Measurements from ENCODE around the gene KCNAB1. TPM values are rescaled to one million over a fixed set of nuclear protein-coding genes. Genes with fewer than 3 reads are reported as not detected.
"Not testable (repeated sequence)": the region's sequence is repeated elsewhere in the genome, so short reads cannot be mapped to it uniquely, and the experiment has no call there.

KCNAB1 gene
- polyA plus RNA-seq, 2 donors: 0.61 to 1.3 TPM

DNA sequence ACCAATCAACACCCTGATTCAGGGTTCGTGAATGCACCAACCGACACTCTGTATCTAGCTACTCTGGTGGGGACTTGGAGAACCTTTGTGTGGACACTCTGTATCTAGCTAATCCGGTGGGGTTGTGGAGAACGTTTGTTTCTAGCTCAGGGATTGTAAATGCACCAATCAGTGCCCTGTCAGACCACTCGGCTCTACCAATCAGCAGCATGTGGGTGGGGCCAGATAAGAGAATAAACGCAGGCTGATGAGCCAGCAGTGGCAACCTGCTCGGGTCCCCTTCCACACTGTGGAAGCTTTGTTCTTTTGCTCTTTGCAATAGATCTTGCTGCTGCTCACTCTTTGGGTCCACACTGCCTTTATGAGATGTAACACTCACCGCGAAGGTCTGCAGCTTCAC, 20.4 kb upstream of the KCNAB1 start:
- not testable (repeated sequence) for H3K27ac ChIP-seq (ENCODE audit: low read depth in 2 of 2, low read length in 1 of 2); H3K27me3 ChIP-seq (ENCODE audit: control insufficient read depth in 1 of 2, insufficient read depth in 2 of 2, low read length in 2 of 2); H3K4me3 ChIP-seq (ENCODE audit: low read depth in 1 of 2, low read length in 2 of 2); H3K4me1 ChIP-seq (ENCODE audit: control insufficient read depth in 2 of 2, insufficient read depth in 2 of 2, low read length in 1 of 2); H3K9me3 ChIP-seq (ENCODE audit: control insufficient read depth in 2 of 2, insufficient read depth in 1 of 2, low read depth in 1 of 2, low read length in 1 of 2); H3K36me3 ChIP-seq (ENCODE audit: control insufficient read depth in 2 of 2, insufficient read depth in 2 of 2, low read length in 1 of 2)
- WGBS, 2 donors: 88 to 90% methylated on average over 9 of the region's 9 CpGs

DNA sequence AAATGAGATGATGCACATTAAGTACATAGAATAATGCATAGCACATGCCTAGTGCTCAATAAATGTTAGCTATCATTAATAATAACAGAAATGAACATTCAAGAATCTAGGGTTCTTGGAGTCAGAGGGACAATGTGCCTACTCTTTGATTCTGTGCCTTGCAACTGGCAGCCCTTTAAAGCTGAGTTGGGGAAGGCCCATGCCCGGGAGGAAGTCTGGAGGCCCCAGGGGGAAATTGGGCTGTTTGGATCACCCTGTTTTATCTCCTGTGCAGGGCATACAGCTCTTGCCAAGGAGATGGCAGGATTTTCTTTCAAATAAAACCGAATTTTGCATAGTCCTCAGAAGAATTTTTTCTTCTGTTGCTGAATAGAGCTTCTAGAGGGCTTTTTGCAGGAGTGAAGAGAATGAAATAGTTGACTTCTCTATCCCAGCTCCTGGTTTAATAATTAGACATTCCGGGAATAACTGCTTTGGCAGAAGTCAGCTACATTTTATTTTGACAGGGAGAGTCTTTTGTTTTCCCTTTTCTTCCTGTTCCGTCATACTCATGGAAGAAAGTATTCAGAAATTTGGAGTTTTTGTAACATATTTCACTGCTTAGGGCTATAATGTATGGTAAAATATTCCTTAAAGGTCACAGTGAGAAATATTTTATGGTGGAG, 18.0 kb upstream of the KCNAB1 start:
- no peaks in the 10 kb centered on the region for H3K4me1 ChIP-seq (ENCODE audit: control insufficient read depth in 2 of 2, insufficient read depth in 2 of 2, low read length in 1 of 2)
- no peak overlapping the region for H3K27ac ChIP-seq (ENCODE audit: low read depth in 2 of 2, low read length in 1 of 2)
- no peak overlapping the region for H3K4me3 ChIP-seq (ENCODE audit: low read depth in 1 of 2, low read length in 2 of 2)
- H3K36me3 ChIP-seq (ENCODE audit: control insufficient read depth in 2 of 2, insufficient read depth in 2 of 2, low read length in 1 of 2): no peaks in the 10 kb centered on the region
- no peaks in the 10 kb centered on the region for H3K9me3 ChIP-seq (ENCODE audit: control insufficient read depth in 2 of 2, insufficient read depth in 1 of 2, low read depth in 1 of 2, low read length in 1 of 2)
- WGBS, 2 donors: 31 to 36% methylated on average over 4 of the region's 4 CpGs
- no peaks in the 10 kb centered on the region for H3K27me3 ChIP-seq (ENCODE audit: control insufficient read depth in 1 of 2, insufficient read depth in 2 of 2, low read length in 2 of 2)

DNA sequence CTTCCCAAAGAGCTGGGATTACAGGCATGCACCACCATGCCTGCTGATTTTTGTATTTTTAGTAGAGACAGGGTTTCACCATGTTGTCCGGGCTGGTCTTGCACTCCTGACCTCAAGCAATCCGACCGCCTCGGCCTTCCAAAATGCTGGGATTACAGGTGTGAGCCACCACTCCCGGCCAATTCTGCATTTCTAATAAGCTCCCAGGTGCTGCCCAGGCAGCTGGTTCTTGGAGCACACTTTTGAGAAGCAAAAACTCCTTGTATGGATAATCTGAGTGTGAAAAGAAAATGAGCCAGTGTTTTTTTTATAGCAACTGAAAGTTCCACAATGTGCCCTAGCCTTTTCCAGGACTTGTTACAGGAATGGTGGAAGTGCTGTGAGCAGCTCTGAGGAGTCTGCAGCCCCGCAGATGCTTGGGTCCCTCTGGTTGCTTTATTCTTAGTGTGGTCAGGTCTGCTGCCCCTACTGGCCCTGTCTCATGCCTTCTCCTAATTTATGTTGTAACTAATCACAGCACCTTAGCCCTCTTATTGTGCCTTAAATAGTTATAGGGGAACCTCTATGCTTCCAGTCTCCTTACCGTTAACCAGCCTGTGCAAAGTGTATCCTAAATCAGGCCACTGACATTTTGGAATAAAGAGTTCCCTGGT, 13.5 kb upstream of the KCNAB1 start:
- no peak overlapping the region for H3K4me3 ChIP-seq (ENCODE audit: low read depth in 1 of 2, low read length in 2 of 2)

GRCh38 chr3:156107504-156107903, 12.9 kb upstream of the KCNAB1 start:
- Histone ChIP-seq H3K27ac (ENCODE audit: low read depth in 2 of 2, low read length in 1 of 2) (no peak overlapping the region), H3K9me3 (ENCODE audit: control insufficient read depth in 2 of 2, insufficient read depth in 1 of 2, low read depth in 1 of 2, low read length in 1 of 2) (no peaks in the 10 kb centered on the region), H3K27me3 (ENCODE audit: control insufficient read depth in 1 of 2, insufficient read depth in 2 of 2, low read length in 2 of 2) (no peaks in the 10 kb centered on the region), H3K4me1 (ENCODE audit: control insufficient read depth in 2 of 2, insufficient read depth in 2 of 2, low read length in 1 of 2) (no peaks in the 10 kb centered on the region), H3K36me3 (ENCODE audit: control insufficient read depth in 2 of 2, insufficient read depth in 2 of 2, low read length in 1 of 2) (no peaks in the 10 kb centered on the region), H3K4me3 (ENCODE audit: low read depth in 1 of 2, low read length in 2 of 2) (no peak overlapping the region)
- 70 to 82% methylated on average over 5 of the region's 5 CpGs for WGBS, 2 donors

More for the DNA sequence above, 13.5 kb upstream of the KCNAB1 start:
- H3K9me3 ChIP-seq (ENCODE audit: control insufficient read depth in 2 of 2, insufficient read depth in 1 of 2, low read depth in 1 of 2, low read length in 1 of 2): no peaks in the 10 kb centered on the region
- no peaks in the 10 kb centered on the region for H3K27me3 ChIP-seq (ENCODE audit: control insufficient read depth in 1 of 2, insufficient read depth in 2 of 2, low read length in 2 of 2)
- H3K27ac ChIP-seq (ENCODE audit: low read depth in 2 of 2, low read length in 1 of 2): no peak overlapping the region
- H3K4me1 ChIP-seq (ENCODE audit: control insufficient read depth in 2 of 2, insufficient read depth in 2 of 2, low read length in 1 of 2): no peaks in the 10 kb centered on the region
- H3K36me3 ChIP-seq (ENCODE audit: control insufficient read depth in 2 of 2, insufficient read depth in 2 of 2, low read length in 1 of 2): no peaks in the 10 kb centered on the region
- 86 to 87% methylated on average over 7 of the region's 7 CpGs for WGBS, 2 donors

- Histone ChIP-seq H3K4me1 (ENCODE audit: control insufficient read depth in 2 of 2, insufficient read depth in 2 of 2, low read length in 1 of 2) (no peaks in the 10 kb centered on the region), H3K27me3 (ENCODE audit: control insufficient read depth in 1 of 2, insufficient read depth in 2 of 2, low read length in 2 of 2) (no peaks in the 10 kb centered on the region), H3K27ac (ENCODE audit: low read depth in 2 of 2, low read length in 1 of 2) (no peak overlapping the region), H3K4me3 (ENCODE audit: low read depth in 1 of 2, low read length in 2 of 2) (no peak overlapping the region), H3K36me3 (ENCODE audit: control insufficient read depth in 2 of 2, insufficient read depth in 2 of 2, low read length in 1 of 2) (no peaks in the 10 kb centered on the region), H3K9me3 (ENCODE audit: control insufficient read depth in 2 of 2, insufficient read depth in 1 of 2, low read depth in 1 of 2, low read length in 1 of 2) (no peaks in the 10 kb centered on the region)
- 86 to 87% methylated on average over 3 of the region's 3 CpGs for WGBS, 2 donors
These were observed 11.8 kb upstream of the KCNAB1 start for GRCh38 chr3:156108616-156109015.

DNA sequence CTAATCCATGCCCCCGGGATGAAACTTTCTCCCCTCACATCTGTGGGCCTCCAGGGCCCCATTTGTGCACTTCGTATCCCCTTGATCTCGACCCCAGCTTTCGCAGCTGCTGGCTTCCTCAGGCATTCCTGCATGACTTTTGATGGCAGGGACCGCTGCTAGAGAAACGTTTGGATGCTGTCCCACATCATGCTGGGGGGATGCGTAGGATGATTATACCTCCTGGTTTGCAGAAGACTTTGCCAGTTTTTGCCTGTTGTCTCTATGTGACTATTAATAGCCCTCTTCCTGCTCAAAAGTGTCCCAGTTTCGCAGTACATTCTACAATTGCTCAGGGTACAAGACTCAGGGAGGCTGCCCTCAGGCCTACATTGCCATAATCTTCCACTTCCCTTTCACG, 10.4 kb upstream of the KCNAB1 start:
- Histone ChIP-seq H3K27me3 (ENCODE audit: control insufficient read depth in 1 of 2, insufficient read depth in 2 of 2, low read length in 2 of 2) (no peaks in the 10 kb centered on the region), H3K27ac (ENCODE audit: low read depth in 2 of 2, low read length in 1 of 2) (no peak overlapping the region), H3K4me3 (ENCODE audit: low read depth in 1 of 2, low read length in 2 of 2) (no peak overlapping the region), H3K9me3 (ENCODE audit: control insufficient read depth in 2 of 2, insufficient read depth in 1 of 2, low read depth in 1 of 2, low read length in 1 of 2) (no peaks in the 10 kb centered on the region), H3K4me1 (ENCODE audit: control insufficient read depth in 2 of 2, insufficient read depth in 2 of 2, low read length in 1 of 2) (no peaks in the 10 kb centered on the region), H3K36me3 (ENCODE audit: control insufficient read depth in 2 of 2, insufficient read depth in 2 of 2, low read length in 1 of 2) (no peaks in the 10 kb centered on the region)
- 71 to 82% methylated on average over 9 of the region's 9 CpGs for WGBS, 2 donors

DNA sequence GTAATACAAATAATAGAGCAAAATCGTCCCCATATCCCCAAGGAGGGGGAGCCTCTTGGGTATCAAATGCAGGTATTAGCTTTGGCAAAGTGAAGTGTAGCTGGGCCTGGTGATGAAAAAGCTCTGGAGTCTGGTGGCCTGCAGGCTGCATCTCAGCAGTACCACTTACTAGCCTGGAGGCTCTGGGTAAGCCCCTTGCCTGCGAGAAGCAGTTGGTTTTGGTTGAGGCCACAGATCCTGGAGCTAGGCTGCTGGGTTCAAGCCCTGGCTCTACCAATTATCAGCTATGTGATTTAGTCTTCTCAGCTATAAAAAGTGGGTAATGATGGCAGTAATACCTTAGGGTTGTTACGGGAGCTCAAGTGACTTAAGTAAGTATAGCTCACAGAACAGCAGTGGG, 6.1 kb downstream of the KCNAB1 start:
- Histone ChIP-seq H3K4me3 (ENCODE audit: low read depth in 1 of 2, low read length in 2 of 2) (no peak overlapping the region), H3K27me3 (ENCODE audit: control insufficient read depth in 1 of 2, insufficient read depth in 2 of 2, low read length in 2 of 2) (no peaks in the 10 kb centered on the region), H3K27ac (ENCODE audit: low read depth in 2 of 2, low read length in 1 of 2) (no peak overlapping the region), H3K9me3 (ENCODE audit: control insufficient read depth in 2 of 2, insufficient read depth in 1 of 2, low read depth in 1 of 2, low read length in 1 of 2) (no peaks in the 10 kb centered on the region), H3K36me3 (ENCODE audit: control insufficient read depth in 2 of 2, insufficient read depth in 2 of 2, low read length in 1 of 2) (no peaks in the 10 kb centered on the region), H3K4me1 (ENCODE audit: control insufficient read depth in 2 of 2, insufficient read depth in 2 of 2, low read length in 1 of 2) (no peaks in the 10 kb centered on the region)
- 69 to 81% methylated on average over 3 of the region's 3 CpGs for WGBS, 2 donors

DNA sequence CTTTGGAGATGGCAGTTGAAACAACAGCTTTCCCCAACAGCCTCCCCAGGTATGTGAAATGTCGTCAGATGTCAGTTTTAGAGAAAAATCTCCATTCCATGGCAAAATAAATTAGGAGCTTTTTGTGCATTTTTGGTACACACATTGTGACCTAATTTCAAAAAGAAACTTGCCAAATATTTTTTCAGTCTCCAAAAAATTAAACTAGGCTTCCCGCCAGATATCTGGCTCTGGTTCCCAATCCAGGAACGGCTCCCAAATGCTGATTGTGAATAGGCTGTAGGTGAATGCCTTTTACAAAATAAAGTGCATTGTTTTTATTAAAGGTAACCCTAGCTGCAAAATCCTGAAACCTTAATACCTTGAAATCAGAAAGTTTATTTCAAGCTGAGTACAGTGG, 10.9 kb downstream of the KCNAB1 start:
- WGBS, 2 donors: 35 to 46% methylated on average over 3 of the region's 3 CpGs
- Histone ChIP-seq H3K27ac (ENCODE audit: low read depth in 2 of 2, low read length in 1 of 2) (no peak overlapping the region), H3K36me3 (ENCODE audit: control insufficient read depth in 2 of 2, insufficient read depth in 2 of 2, low read length in 1 of 2) (no peaks in the 10 kb centered on the region), H3K27me3 (ENCODE audit: control insufficient read depth in 1 of 2, insufficient read depth in 2 of 2, low read length in 2 of 2) (no peaks in the 10 kb centered on the region), H3K4me3 (ENCODE audit: low read depth in 1 of 2, low read length in 2 of 2) (no peak overlapping the region), H3K4me1 (ENCODE audit: control insufficient read depth in 2 of 2, insufficient read depth in 2 of 2, low read length in 1 of 2) (no peaks in the 10 kb centered on the region), H3K9me3 (ENCODE audit: control insufficient read depth in 2 of 2, insufficient read depth in 1 of 2, low read depth in 1 of 2, low read length in 1 of 2) (no peaks in the 10 kb centered on the region)

DNA sequence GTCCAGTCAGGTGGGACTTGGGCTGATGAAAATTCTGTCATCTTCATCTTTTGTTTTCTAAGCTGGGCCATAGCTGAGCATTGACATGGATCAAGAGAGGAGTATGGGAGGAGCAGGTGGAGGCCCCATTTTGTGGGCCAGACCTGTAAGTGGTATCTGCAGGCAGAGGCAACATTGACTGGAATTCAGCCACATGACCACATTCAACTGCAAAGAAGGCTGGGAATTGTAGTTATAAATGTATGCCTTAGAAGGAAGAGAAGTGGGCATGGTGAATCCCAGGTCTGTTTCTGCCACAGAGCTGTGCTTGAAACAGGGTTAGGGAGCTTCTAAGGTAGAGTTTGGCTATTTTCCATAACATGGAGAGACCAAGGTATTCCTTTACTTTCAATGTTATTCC, 11.4 kb downstream of the KCNAB1 start:
- H3K36me3 ChIP-seq (ENCODE audit: control insufficient read depth in 2 of 2, insufficient read depth in 2 of 2, low read length in 1 of 2): no peaks in the 10 kb centered on the region
- no peak overlapping the region for H3K27ac ChIP-seq (ENCODE audit: low read depth in 2 of 2, low read length in 1 of 2)
- H3K27me3 ChIP-seq (ENCODE audit: control insufficient read depth in 1 of 2, insufficient read depth in 2 of 2, low read length in 2 of 2): no peaks in the 10 kb centered on the region
- H3K4me1 ChIP-seq (ENCODE audit: control insufficient read depth in 2 of 2, insufficient read depth in 2 of 2, low read length in 1 of 2): no peaks in the 10 kb centered on the region
- no peak overlapping the region for H3K4me3 ChIP-seq (ENCODE audit: low read depth in 1 of 2, low read length in 2 of 2)
- H3K9me3 ChIP-seq (ENCODE audit: control insufficient read depth in 2 of 2, insufficient read depth in 1 of 2, low read depth in 1 of 2, low read length in 1 of 2): no peaks in the 10 kb centered on the region

DNA sequence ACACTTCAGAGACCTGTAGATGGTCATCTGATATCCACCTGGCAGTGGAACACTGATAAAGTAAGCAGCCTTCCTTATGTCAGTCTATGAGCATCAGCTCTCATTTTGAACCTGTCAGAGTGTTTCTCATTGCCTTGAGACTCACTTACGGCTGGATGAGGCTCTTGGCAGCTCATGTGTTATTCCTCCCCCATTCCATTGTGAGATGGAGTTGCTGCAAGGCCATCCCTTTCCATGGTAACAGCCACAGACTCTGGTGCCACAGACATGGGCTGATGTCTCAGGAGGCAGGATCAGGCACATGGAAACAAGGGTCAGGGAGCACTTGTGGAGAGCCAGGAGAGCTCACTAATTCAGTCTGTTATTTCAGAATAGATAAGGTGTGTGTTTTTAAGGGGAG, 11.9 kb downstream of the KCNAB1 start:
- Histone ChIP-seq H3K27me3 (ENCODE audit: control insufficient read depth in 1 of 2, insufficient read depth in 2 of 2, low read length in 2 of 2) (no peaks in the 10 kb centered on the region), H3K27ac (ENCODE audit: low read depth in 2 of 2, low read length in 1 of 2) (no peak overlapping the region), H3K4me1 (ENCODE audit: control insufficient read depth in 2 of 2, insufficient read depth in 2 of 2, low read length in 1 of 2) (no peaks in the 10 kb centered on the region), H3K36me3 (ENCODE audit: control insufficient read depth in 2 of 2, insufficient read depth in 2 of 2, low read length in 1 of 2) (no peaks in the 10 kb centered on the region), H3K9me3 (ENCODE audit: control insufficient read depth in 2 of 2, insufficient read depth in 1 of 2, low read depth in 1 of 2, low read length in 1 of 2) (no peaks in the 10 kb centered on the region), H3K4me3 (ENCODE audit: low read depth in 1 of 2, low read length in 2 of 2) (no peak overlapping the region)
- 68 to 73% methylated on average over 1 of the region's 1 CpG for WGBS, 2 donors

Measured in esophagus (tissue), 2 donors.